ENCODE measurements around the gene RAB11B.

The RAB11B gene

GRCh38 chr19:8446061-8446709, 56.0 kb downstream of the RAB11B start:
- DNase-seq (ENCODE audit: low read depth) = no peak
- no peak for TF ChIP-seq CTCF (IDR thresholded peaks at IDR 0.05; ENCODE audit: control insufficient read depth, extremely low read depth, insufficient read depth)
- peak overlapping the region; percentile 99 for H3K4me3 ChIP-seq (ENCODE audit: low read depth, low read length)

- TF ChIP-seq CTCF (IDR thresholded peaks at IDR 0.05; ENCODE audit: control insufficient read depth, extremely low read depth, insufficient read depth) = no peak
- no peak overlapping the region; the same call in 1 of the 2 replicates for H3K4me3 ChIP-seq (ENCODE audit: low read depth, low read length)
- DNase-seq (ENCODE audit: low read depth) = no peak
Measured at GRCh38 chr19:8449830-8450229, 59.7 kb downstream of the RAB11B start.

- DNase-seq (ENCODE audit: low read depth) = no peak
- TF ChIP-seq CTCF (IDR thresholded peaks at IDR 0.05; ENCODE audit: control insufficient read depth, extremely low read depth, insufficient read depth) = no peak
- H3K4me3 ChIP-seq (ENCODE audit: low read depth, low read length) = no peak overlapping the region
Measured at GRCh38 chr19:8451377-8451776, 61.2 kb downstream of the RAB11B start.

- H3K4me3 ChIP-seq (ENCODE audit: low read depth, low read length) = no peak overlapping the region
- no peak for TF ChIP-seq CTCF (IDR thresholded peaks at IDR 0.05; ENCODE audit: control insufficient read depth, extremely low read depth, insufficient read depth)
- no peak for DNase-seq (ENCODE audit: low read depth)
Measured at GRCh38 chr19:8451885-8452284, 61.7 kb downstream of the RAB11B start.

- no peak overlapping the region for H3K4me3 ChIP-seq (ENCODE audit: low read depth, low read length)
- no peak for TF ChIP-seq CTCF (IDR thresholded peaks at IDR 0.05; ENCODE audit: control insufficient read depth, extremely low read depth, insufficient read depth)
- DNase-seq (ENCODE audit: low read depth) = no peak
Measured at GRCh38 chr19:8452446-8453123, 62.4 kb downstream of the RAB11B start.

GRCh38 chr19:8453616-8454015, 63.5 kb downstream of the RAB11B start:
- DNase-seq (ENCODE audit: low read depth) = no peak
- H3K4me3 ChIP-seq (ENCODE audit: low read depth, low read length) = no peak overlapping the region
- TF ChIP-seq CTCF (IDR thresholded peaks at IDR 0.05; ENCODE audit: control insufficient read depth, extremely low read depth, insufficient read depth) = no peak
